ENCODE measurements around the gene CLASP1.
"Not testable (repeated sequence)": the region's sequence is repeated elsewhere in the genome, so short reads cannot be mapped to it uniquely, and the experiment has no call there.

The CLASP1 gene

GRCh38 chr2:121419081-121419699 is 230.1 kb downstream of the CLASP1 start:
- DNase-seq (ENCODE audit: low read depth) = no peak

- DNase-seq (ENCODE audit: low read depth) = no peak
Observed at GRCh38 chr2:121418494-121419058, 230.7 kb downstream of the CLASP1 start.

- no peak for DNase-seq (ENCODE audit: low read depth)
Observed at GRCh38 chr2:121417826-121418225, 231.4 kb downstream of the CLASP1 start.

DNA sequence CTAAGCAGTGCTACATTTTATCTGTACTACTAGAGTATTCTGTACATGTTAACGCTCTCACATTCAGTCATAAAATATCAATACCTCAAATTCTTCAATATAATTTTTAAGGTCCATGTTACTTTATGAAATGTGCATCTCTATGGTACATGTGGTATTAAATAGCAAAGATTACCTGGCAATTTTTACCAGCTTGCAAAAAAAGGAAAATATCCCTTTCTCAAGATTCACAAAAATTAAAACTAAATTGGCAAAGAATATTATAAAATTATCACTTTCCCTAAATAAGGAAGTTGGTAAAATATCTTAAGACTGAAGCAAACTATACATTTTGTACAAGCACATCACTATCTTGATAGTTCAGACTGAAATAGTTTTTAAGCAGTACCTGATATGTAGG is 233.5 kb downstream of the CLASP1 start:
- DNase-seq (ENCODE audit: low read depth) = no peak

- DNase-seq (ENCODE audit: low read depth) = no peak
Observed at GRCh38 chr2:121412349-121412748, 236.9 kb downstream of the CLASP1 start.

DNA sequence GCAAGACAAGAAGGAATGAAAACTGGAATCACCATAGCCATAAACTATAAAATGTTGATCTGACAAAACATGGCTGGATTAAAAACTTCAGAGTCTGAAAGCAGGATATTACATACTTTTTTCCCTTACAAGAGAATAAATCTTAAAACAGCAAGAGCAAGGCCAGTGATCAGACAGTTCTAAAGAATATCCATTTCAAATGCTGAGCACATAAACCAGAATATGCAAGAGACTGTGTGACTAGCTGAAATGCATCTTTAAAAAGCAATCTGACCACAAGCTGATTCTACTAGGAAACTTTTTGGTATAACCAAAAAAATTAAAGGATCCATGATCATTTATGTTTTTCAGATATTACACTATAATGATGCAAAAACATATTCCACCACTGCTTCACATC is 239.3 kb downstream of the CLASP1 start:
- no peak for DNase-seq (ENCODE audit: low read depth)

DNA sequence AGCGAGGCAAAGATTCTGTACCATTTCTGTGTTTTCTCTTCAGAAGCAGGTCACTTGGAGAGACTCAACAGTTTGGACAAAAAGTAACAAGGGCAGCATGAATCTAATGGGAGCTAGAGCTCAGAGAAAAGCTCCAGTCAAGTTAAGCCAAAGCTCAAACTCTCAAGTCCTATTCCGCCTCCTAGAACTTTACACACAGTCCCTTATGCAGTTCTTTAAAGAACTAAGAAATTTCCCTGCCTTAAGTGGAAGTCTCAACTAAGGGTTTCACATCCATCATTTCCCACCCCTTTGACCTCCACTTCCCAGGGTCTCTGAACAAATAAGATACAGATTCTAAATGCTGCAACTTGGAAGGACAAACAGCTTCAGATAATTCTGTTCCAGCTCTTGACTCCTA is 239.9 kb downstream of the CLASP1 start:
- no peak for DNase-seq (ENCODE audit: low read depth)

- no peak for DNase-seq (ENCODE audit: low read depth)
Observed at GRCh38 chr2:121408641-121409040, 240.6 kb downstream of the CLASP1 start.

DNA sequence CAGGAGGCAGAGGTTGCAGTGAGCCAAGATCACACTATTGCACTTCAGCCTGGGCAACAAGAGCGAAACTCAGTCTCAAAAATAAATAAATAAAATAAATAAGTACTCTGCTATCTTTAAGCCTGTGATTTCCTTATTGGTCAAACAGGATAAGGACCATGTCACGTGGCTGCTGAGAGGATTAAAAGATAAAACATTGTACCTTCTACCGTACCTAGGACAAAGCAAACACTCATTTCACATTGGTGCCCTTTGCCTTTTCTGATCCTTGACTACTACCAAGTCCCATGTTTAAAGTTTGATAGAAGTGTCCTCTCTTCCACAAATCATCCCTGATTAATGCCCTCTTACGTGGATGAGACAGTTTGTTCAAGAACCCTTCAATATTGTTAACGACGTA is 244.0 kb downstream of the CLASP1 start:
- no peak for DNase-seq (ENCODE audit: low read depth)

DNA sequence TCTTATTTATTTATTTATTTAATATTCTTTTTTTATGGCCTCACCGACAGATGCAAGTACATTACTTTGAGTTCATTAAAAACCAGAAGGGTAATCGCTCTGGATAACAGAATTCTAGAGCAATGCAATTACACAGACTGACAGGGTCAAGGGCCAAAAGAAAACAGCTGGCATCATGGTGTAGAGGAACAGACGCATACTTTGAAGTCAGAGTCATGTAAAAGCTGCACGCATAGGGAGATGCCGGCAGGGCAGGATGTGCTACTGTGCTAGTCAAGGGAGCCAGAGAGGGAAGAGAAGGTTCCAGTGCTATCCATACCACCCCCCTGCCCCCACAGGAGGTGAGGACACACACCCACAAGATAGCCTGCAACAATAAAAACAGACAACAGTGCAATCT is 249.1 kb downstream of the CLASP1 start:
- DNase-seq (ENCODE audit: low read depth) = no peak

DNA sequence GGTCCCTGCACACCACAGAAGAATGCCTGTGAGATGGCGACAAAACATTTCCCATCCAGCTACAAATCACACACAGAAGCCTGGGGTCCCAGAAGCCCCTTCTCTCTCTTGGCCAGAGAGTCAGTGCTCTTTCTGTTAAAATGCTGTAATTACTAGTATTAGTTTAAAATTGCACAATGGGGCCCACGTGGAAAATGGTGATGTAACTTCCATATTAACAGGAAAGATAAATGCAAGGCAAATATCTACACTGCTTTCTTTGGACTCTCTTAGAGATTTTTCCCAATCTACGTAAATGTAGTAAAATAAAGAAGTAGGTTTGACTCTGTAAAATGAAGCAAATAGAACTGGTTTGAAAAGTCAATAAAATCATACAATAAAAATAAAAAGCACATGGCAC is 250.4 kb downstream of the CLASP1 start:
- DNase-seq (ENCODE audit: low read depth) = no peak

GRCh38 chr2:121390082-121390692 is 259.1 kb downstream of the CLASP1 start:
- no peak for DNase-seq (ENCODE audit: low read depth)

DNA sequence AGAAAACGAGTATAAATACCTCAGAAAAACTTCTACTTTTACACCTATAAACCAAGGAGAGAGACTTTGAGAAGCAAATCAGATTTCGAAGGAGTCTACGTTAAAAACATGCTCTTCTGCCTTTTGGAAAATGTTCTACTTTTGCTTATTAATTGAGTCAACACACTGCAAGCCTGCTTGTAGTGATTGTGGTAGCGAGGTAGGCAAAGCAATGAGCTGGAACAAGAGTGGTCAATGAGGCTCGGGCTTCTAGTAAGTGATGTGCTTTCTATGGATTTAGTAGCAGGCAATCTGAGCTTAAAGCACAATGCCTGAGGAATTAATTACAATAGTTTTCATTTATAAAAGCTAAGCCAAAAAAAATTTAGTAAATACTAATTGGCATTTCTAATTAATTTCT is 260.9 kb downstream of the CLASP1 start:
- DNase-seq (ENCODE audit: low read depth) = no peak

GRCh38 chr2:121387591-121388325 is 261.5 kb downstream of the CLASP1 start:
- DNase-seq (ENCODE audit: low read depth) = no peak

DNA sequence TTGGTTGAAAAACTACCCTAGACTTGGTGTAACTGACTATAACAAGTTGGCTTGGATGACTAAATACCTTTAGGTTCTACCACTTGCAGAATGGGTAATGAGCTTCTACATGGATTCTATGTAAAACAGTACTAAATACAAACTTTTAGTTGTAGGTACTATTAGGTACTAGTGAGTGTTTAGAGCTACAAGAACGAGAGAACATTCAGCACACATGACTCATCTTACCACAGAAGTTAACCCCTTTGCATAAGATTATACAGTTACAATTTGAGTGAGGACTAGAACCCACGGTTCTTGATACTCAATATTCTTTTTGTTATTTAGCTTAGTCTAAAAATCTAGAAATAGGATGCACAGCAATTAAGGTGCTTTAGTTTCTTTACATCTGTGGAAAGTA is 262.6 kb downstream of the CLASP1 start:
- DNase-seq (ENCODE audit: low read depth) = no peak

DNA sequence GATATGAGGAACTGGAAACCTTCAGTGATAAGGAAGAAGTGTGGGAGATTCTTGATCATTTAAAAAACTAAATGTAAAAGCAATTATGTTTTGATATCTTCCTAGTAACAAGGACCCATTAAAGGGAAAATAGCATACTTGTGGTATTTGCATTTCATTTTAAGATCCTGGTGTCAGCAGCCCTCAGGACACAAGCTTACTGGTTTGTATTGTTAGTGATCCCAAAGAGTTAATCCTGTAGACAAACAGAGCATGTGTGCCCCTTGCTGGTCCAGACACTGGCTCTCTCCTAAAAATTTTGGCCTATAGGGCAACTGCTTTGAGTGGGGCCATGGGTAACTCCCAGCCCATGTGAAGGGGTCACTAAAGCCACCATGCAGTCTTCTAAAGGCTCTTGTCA is 263.2 kb downstream of the CLASP1 start:
- no peak for DNase-seq (ENCODE audit: low read depth)

DNA sequence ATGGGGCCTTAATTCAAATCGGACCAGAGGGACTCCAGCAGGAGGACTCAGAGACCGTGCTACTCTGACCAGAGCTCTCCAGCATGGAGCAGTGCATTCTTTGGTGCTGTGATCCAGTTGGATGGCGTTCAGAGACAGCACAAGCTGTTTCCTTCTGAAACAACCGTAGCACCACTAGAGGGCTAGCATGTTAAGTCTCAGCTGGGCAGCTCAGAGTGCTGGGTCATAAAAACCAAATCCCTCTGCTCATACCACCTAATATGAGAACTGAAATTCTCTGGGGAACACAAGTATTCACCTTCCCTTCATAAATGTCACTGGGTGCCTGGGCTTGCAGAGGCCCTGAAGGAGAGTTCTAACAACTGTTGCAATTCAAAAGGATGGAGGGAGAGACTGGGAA is 266.5 kb downstream of the CLASP1 start:
- DNase-seq (ENCODE audit: low read depth) = no peak

GRCh38 chr2:121377646-121378045 is 271.6 kb downstream of the CLASP1 start:
- DNase-seq (ENCODE audit: low read depth) = no peak

- DNase-seq (ENCODE audit: low read depth) = no peak
Observed at GRCh38 chr2:121376535-121377250, 272.6 kb downstream of the CLASP1 start.

GRCh38 chr2:121375621-121376159 is 273.6 kb downstream of the CLASP1 start:
- no peak for DNase-seq (ENCODE audit: low read depth)

- DNase-seq (ENCODE audit: low read depth) = not testable (repeated sequence)
Observed at GRCh38 chr2:121374412-121375075, 274.7 kb downstream of the CLASP1 start.

All from T-helper 22 cell (primary cell).